ENCODE measurements around the gene RNU6-9.

The RNU6-9 gene

GRCh38 chr19:870314-870713 is 23.0 kb upstream of the RNU6-9 start:
- Histone ChIP-seq H3K4me3 (ENCODE audit: low read length) (no peak overlapping the region), H3K27me3 (ENCODE audit: low read depth, low read length) (no peaks in the 10 kb centered on the region), H3K9ac (ENCODE audit: low read length) (no peak overlapping the region), H3K9me3 (ENCODE audit: insufficient read depth, low read length) (no peaks in the 10 kb centered on the region), H2AFZ (ENCODE audit: low read depth, low read length) (no peak overlapping the region), H4K20me1 (ENCODE audit: insufficient read depth, low read length) (peaks cover 6% of the 10 kb centered on the region; the same call in 1 of the 2 replicates), H3K27ac (ENCODE audit: low read length) (no peak overlapping the region), H3K4me1 (ENCODE audit: low read length) (peaks cover 8% of the 10 kb centered on the region), H3K36me3 (replicated peaks; ENCODE audit: low read depth, low read length) (peaks cover 30% of the 10 kb centered on the region), H3K79me2 (ENCODE audit: low read length) (no peaks in the 10 kb centered on the region), H3K4me2 (ENCODE audit: low read length) (no peak overlapping the region)
- TF ChIP-seq EZH2phosphoT487 (IDR thresholded peaks at IDR 0.05; ENCODE audit: low read depth) (no peak), CTCF (IDR thresholded peaks at IDR 0.05; ENCODE audit: low read depth, low read length) (no peak)

- no peak overlapping the region for H2AFZ ChIP-seq (ENCODE audit: low read depth, low read length)
- no peak overlapping the region for H3K27ac ChIP-seq (ENCODE audit: low read length)
- TF ChIP-seq EZH2phosphoT487 (IDR thresholded peaks at IDR 0.05; ENCODE audit: low read depth) (no peak), CTCF (IDR thresholded peaks at IDR 0.05; ENCODE audit: low read depth, low read length) (no peak)
- H3K9ac ChIP-seq (ENCODE audit: low read length): no peak overlapping the region
- H3K27me3 ChIP-seq (ENCODE audit: low read depth, low read length): no peaks in the 10 kb centered on the region
- H3K9me3 ChIP-seq (ENCODE audit: insufficient read depth, low read length): no peaks in the 10 kb centered on the region
- peaks cover 8% of the 10 kb centered on the region for H3K4me1 ChIP-seq (ENCODE audit: low read length)
- peaks cover 34% of the 10 kb centered on the region for H3K36me3 ChIP-seq (replicated peaks; ENCODE audit: low read depth, low read length)
- no peaks in the 10 kb centered on the region for H3K79me2 ChIP-seq (ENCODE audit: low read length)
- H3K4me3 ChIP-seq (ENCODE audit: low read length): no peak overlapping the region
- H3K4me2 ChIP-seq (ENCODE audit: low read length): no peak overlapping the region
- H4K20me1 ChIP-seq (ENCODE audit: insufficient read depth, low read length): peaks cover 6% of the 10 kb centered on the region; the same call in 1 of the 2 replicates
These were observed 22.3 kb upstream of the RNU6-9 start for GRCh38 chr19:870963-871401.

GRCh38 chr19:871446-872265 is 21.6 kb upstream of the RNU6-9 start:
- Histone ChIP-seq H3K27me3 (ENCODE audit: low read depth, low read length) (no peaks in the 10 kb centered on the region), H4K20me1 (ENCODE audit: insufficient read depth, low read length) (peaks cover 6% of the 10 kb centered on the region; the same call in 1 of the 2 replicates), H3K36me3 (replicated peaks; ENCODE audit: low read depth, low read length) (peaks cover 34% of the 10 kb centered on the region), H3K4me1 (ENCODE audit: low read length) (peaks cover 8% of the 10 kb centered on the region), H3K9me3 (ENCODE audit: insufficient read depth, low read length) (no peaks in the 10 kb centered on the region), H3K27ac (ENCODE audit: low read length) (peak overlapping the region; percentile 29; the same call in 1 of the 2 replicates), H3K79me2 (ENCODE audit: low read length) (no peaks in the 10 kb centered on the region), H2AFZ (ENCODE audit: low read depth, low read length) (no peak overlapping the region), H3K4me2 (ENCODE audit: low read length) (peak overlapping the region; percentile 49; the same call in 1 of the 2 replicates), H3K4me3 (ENCODE audit: low read length) (no peak overlapping the region), H3K9ac (ENCODE audit: low read length) (no peak overlapping the region)
- TF ChIP-seq CTCF (IDR thresholded peaks at IDR 0.05; ENCODE audit: low read depth, low read length) (no peak), EZH2phosphoT487 (IDR thresholded peaks at IDR 0.05; ENCODE audit: low read depth) (no peak)

- peaks cover 39% of the 10 kb centered on the region for H3K36me3 ChIP-seq (replicated peaks; ENCODE audit: low read depth, low read length)
- peak overlapping the region; percentile 49 for H3K4me2 ChIP-seq (ENCODE audit: low read length)
- no peaks in the 10 kb centered on the region for H3K27me3 ChIP-seq (ENCODE audit: low read depth, low read length)
- peaks cover 6% of the 10 kb centered on the region; the same call in 1 of the 2 replicates for H4K20me1 ChIP-seq (ENCODE audit: insufficient read depth, low read length)
- H3K9ac ChIP-seq (ENCODE audit: low read length): no peak overlapping the region; the same call in 1 of the 2 replicates
- peaks cover 8% of the 10 kb centered on the region for H3K4me1 ChIP-seq (ENCODE audit: low read length)
- peak overlapping the region; percentile 46 for H3K4me3 ChIP-seq (ENCODE audit: low read length)
- no peak overlapping the region for H2AFZ ChIP-seq (ENCODE audit: low read depth, low read length)
- no peaks in the 10 kb centered on the region for H3K9me3 ChIP-seq (ENCODE audit: insufficient read depth, low read length)
- H3K79me2 ChIP-seq (ENCODE audit: low read length): no peaks in the 10 kb centered on the region
- no peak for TF ChIP-seq EZH2phosphoT487 (IDR thresholded peaks at IDR 0.05; ENCODE audit: low read depth)
- no peak for TF ChIP-seq CTCF (IDR thresholded peaks at IDR 0.05; ENCODE audit: low read depth, low read length)
- peak overlapping the region; percentile 29 for H3K27ac ChIP-seq (ENCODE audit: low read length)
These were observed 20.9 kb upstream of the RNU6-9 start for GRCh38 chr19:872266-872951.

Measured in OCI-LY3 (cell line).